Measurements from ENCODE around the gene ARSI. TPM values are rescaled to one million over a fixed set of nuclear protein-coding genes. Genes with fewer than 3 reads are reported as not detected.

Gene ARSI
- total RNA-seq, 1 donor from 2014 or later, result not detected

- Mint-ChIP-seq H3K4me3 (ENCODE audit: unreplicated experiment) (no peak overlapping the region), H3K4me1 (ENCODE audit: low read depth, unreplicated experiment) (peaks cover 47% of the 10 kb centered on the region), H3K9me3 (ENCODE audit: unreplicated experiment) (peaks cover 3% of the 10 kb centered on the region), H3K27me3 (ENCODE audit: unreplicated experiment) (peaks cover 3% of the 10 kb centered on the region), H3K27ac (ENCODE audit: unreplicated experiment) (no peak overlapping the region), H3K36me3 (ENCODE audit: unreplicated experiment) (no peaks in the 10 kb centered on the region)
- TF ChIP-seq CTCF (IDR thresholded peaks at IDR 0.05; ENCODE audit: partially characterized antibody, unreplicated experiment), result no peak
- DNase-seq, result no peak
These were observed 5.1 kb upstream of the ARSI start for GRCh38 chr5:150307617-150308426.

GRCh38 chr5:150306775-150307174 is 4.1 kb upstream of the ARSI start:
- peaks cover 42% of the 10 kb centered on the region for H3K4me1 Mint-ChIP-seq (ENCODE audit: low read depth, unreplicated experiment)
- peaks cover 3% of the 10 kb centered on the region for H3K9me3 Mint-ChIP-seq (ENCODE audit: unreplicated experiment)

DNA sequence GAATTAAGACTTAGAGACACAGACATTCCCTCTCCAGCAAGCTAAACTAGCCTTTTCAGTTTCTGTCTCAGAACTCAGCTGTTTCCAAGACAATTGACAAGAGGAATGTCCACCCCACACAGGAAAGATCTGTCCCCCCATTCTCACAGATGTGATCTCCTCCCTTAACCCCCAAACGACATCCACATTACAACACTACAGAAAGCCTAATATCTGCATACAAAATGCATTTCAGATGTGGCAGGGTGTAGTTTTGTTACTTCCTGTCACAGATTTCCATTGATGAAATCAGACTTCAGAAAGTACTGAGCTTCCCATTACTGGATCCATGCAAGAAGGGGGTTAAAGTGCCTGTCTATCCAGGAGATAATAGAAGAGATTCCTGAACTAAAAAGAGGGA is 2.9 kb upstream of the ARSI start:
- no peak overlapping the region for H3K27ac Mint-ChIP-seq (ENCODE audit: unreplicated experiment)

More at GRCh38 chr5:150306775-150307174, 4.1 kb upstream of the ARSI start:
- Mint-ChIP-seq H3K27me3 (ENCODE audit: unreplicated experiment) (no peaks in the 10 kb centered on the region), H3K36me3 (ENCODE audit: unreplicated experiment) (no peaks in the 10 kb centered on the region), H3K4me3 (ENCODE audit: unreplicated experiment) (no peak overlapping the region), H3K27ac (ENCODE audit: unreplicated experiment) (no peak overlapping the region)
- DNase-seq, result no peak
- no peak for TF ChIP-seq CTCF (IDR thresholded peaks at IDR 0.05; ENCODE audit: partially characterized antibody, unreplicated experiment)

DNA sequence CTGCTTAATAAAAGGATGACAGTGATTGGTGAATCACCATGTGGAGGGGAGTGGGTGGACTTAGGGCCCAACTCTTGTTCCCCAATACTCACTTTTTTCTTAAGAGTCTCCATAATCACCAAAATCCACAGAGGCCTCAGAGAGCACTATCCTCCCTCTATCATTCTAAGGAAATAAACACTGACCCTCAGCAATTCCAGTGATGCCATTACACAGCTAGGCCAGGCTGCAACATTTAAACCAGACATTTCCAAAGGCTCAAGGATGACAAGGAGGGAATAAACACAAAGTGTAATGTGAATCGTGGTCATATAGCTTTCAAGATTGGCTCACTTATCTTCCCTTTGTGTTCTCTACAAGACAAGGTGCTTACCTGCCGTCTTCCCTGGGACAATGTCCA is 2.4 kb upstream of the ARSI start:
- no peak overlapping the region for H3K27ac Mint-ChIP-seq (ENCODE audit: unreplicated experiment)
- H3K27me3 Mint-ChIP-seq (ENCODE audit: unreplicated experiment), result peaks cover under 1% of the 10 kb centered on the region
- no peak for TF ChIP-seq CTCF (IDR thresholded peaks at IDR 0.05; ENCODE audit: partially characterized antibody, unreplicated experiment)
- H3K36me3 Mint-ChIP-seq (ENCODE audit: unreplicated experiment), result no peaks in the 10 kb centered on the region
- H3K4me1 Mint-ChIP-seq (ENCODE audit: low read depth, unreplicated experiment), result peaks cover 34% of the 10 kb centered on the region
- H3K4me3 Mint-ChIP-seq (ENCODE audit: unreplicated experiment), result no peak overlapping the region
- peaks cover 2% of the 10 kb centered on the region for H3K9me3 Mint-ChIP-seq (ENCODE audit: unreplicated experiment)
- no peak for DNase-seq

More for the DNA sequence above, 2.9 kb upstream of the ARSI start:
- Mint-ChIP-seq H3K9me3 (ENCODE audit: unreplicated experiment) (peaks cover 2% of the 10 kb centered on the region), H3K4me1 (ENCODE audit: low read depth, unreplicated experiment) (peaks cover 38% of the 10 kb centered on the region), H3K27me3 (ENCODE audit: unreplicated experiment) (no peaks in the 10 kb centered on the region), H3K36me3 (ENCODE audit: unreplicated experiment) (no peaks in the 10 kb centered on the region), H3K4me3 (ENCODE audit: unreplicated experiment) (no peak overlapping the region)
- no peak for TF ChIP-seq CTCF (IDR thresholded peaks at IDR 0.05; ENCODE audit: partially characterized antibody, unreplicated experiment)
- DNase-seq, result no peak

DNA sequence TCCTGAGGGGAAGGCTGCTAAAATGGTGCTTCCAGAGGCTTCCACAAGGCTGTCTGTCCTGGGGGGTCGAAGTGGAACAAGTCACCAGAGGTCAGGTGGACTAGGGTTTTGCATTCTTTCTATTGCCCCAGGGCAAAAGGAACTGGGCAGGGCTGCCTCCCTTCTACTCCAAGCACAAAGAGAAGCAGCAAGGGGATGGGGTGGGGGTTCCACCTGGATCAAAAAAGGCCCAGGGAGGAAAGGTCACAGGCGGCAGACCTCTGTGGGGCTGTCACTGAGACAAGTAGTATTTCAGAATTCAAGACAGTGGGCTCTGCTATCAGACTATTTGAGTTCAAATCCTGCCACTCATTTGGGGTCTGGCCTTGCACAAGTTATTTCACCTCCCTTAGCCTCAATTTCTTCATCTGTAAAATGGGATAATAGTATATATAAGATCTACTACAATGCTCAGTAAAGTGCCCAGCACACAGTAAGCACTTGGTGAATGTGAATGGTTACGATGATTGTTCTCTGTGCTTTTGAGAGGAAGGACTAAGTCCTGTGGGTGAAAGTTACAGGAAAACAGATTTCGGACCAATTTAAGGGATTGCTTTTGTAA is 1.9 kb upstream of the ARSI start:
- no peak for DNase-seq
- Mint-ChIP-seq H3K36me3 (ENCODE audit: unreplicated experiment) (no peaks in the 10 kb centered on the region), H3K27ac (ENCODE audit: unreplicated experiment) (no peak overlapping the region), H3K9me3 (ENCODE audit: unreplicated experiment) (peaks cover 2% of the 10 kb centered on the region), H3K4me3 (ENCODE audit: unreplicated experiment) (no peak overlapping the region), H3K4me1 (ENCODE audit: low read depth, unreplicated experiment) (peaks cover 31% of the 10 kb centered on the region), H3K27me3 (ENCODE audit: unreplicated experiment) (peaks cover 2% of the 10 kb centered on the region)
- no peak for TF ChIP-seq CTCF (IDR thresholded peaks at IDR 0.05; ENCODE audit: partially characterized antibody, unreplicated experiment)
